GM23248 (cell line): Measurements from ENCODE around the gene SENP1.

ENCODE experiments used
- EZH2 ChIP-seq: fragments of 200-600 bp; sonication (generic); IDR thresholded peaks from 2 replicates; pipeline ENCODE4 v1.6.1; 2018; ENCODE audit warnings: antibody characterized with exemption, mild to moderate bottlenecking; ENCODE audit not compliant: insufficient read depth, poor library complexity, severe bottlenecking
- EZH2phosphoT487 ChIP-seq: fragments of 200-600 bp; sonication (generic); IDR thresholded peaks from 2 replicates; pipeline ENCODE4 v1.6.1; 2018; ENCODE audit warnings: antibody characterized with exemption, moderate library complexity, mild to moderate bottlenecking, low read depth; ENCODE audit not compliant: insufficient read depth

DNA sequence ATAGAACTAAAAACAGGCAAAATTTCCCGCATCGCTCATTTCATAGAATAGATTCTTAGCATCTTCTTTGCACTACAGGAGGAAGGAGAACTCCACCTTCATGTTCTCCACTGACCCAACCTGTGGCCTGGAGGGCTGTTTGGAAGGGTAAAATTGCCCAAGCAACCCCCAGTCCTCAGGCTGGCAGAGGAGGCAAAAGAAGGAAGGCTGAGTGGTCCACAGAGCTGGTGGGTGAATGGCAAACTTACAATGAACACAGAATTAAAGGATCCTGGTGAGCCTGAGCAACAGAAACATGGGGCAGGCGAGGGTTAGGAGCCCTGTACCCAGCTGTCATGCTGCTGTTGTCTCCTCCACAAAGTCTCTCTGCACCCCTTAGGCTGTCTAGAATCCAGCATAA lies 25.1 kb downstream of the SENP1 start:
- no peak for TF ChIP-seq EZH2
- TF ChIP-seq EZH2phosphoT487 = no peak
